ENCODE data around the gene TSPAN5. TPM values are rescaled to one million over a fixed set of nuclear protein-coding genes. Genes with fewer than 3 reads are reported as not detected.

Gene TSPAN5
- total RNA-seq, 2 donors from 2014 or later = 7.4 to 11.8 TPM

GRCh38 chr4:98662055-98662453 lies 3.6 kb upstream of the TSPAN5 start:
- Mint-ChIP-seq H3K4me3 (no peak overlapping the region), H3K36me3 (ENCODE audit: low read depth) (no peaks in the 10 kb centered on the region), H3K27ac (no peak overlapping the region), H3K27me3 (ENCODE audit: insufficient read depth) (peaks cover 32% of the 10 kb centered on the region), H3K9me3 (peaks cover 25% of the 10 kb centered on the region), H3K4me1 (peaks cover 45% of the 10 kb centered on the region)
- Histone ChIP-seq H3K4me3 (ENCODE audit: low read length) (no peak overlapping the region), H3K9ac (ENCODE audit: extremely low read depth, low read length, poor library complexity, severe bottlenecking) (no peak overlapping the region), H3K4me1 (ENCODE audit: control insufficient read depth, insufficient read depth, low read length) (peaks cover 8% of the 10 kb centered on the region), H3K27ac (ENCODE audit: low read depth, low read length) (no peak overlapping the region), H3K36me3 (ENCODE audit: control insufficient read depth, insufficient read depth, low read length) (no peaks in the 10 kb centered on the region), H3K9me3 (ENCODE audit: control insufficient read depth, low read length) (peaks cover 25% of the 10 kb centered on the region), H3K27me3 (ENCODE audit: control insufficient read depth, insufficient read depth, low read length, poor library complexity, severe bottlenecking) (peaks cover 21% of the 10 kb centered on the region)
- TF ChIP-seq CTCF (conservative IDR thresholded peaks at IDR 0.05) = no peak
- no peak for DNase-seq
- 85 to 89% methylated on average over 2 to 4 of the region's 4 CpGs for WGBS, 2 experiments (ENCODE audit: insufficient coverage in 1 of 2, insufficient read length in 1 of 2)

GRCh38 chr4:98661371-98662054 lies 3.1 kb upstream of the TSPAN5 start:
- H3K4me1 Mint-ChIP-seq = peaks cover 50% of the 10 kb centered on the region
- peaks cover 25% of the 10 kb centered on the region for H3K9me3 ChIP-seq (ENCODE audit: control insufficient read depth, low read length)

GRCh38 chr4:98659741-98660462 lies 1.5 kb upstream of the TSPAN5 start:
- Mint-ChIP-seq H3K4me1 (peaks cover 56% of the 10 kb centered on the region), H3K27ac (no peak overlapping the region), H3K36me3 (ENCODE audit: low read depth) (no peaks in the 10 kb centered on the region), H3K9me3 (peaks cover 10% of the 10 kb centered on the region), H3K27me3 (ENCODE audit: insufficient read depth) (peaks cover 51% of the 10 kb centered on the region), H3K4me3 (peak overlapping the region; percentile 70)
- peak overlapping the region; percentile 84 for H3K4me3 ChIP-seq (ENCODE audit: low read length)
- H3K27ac ChIP-seq (ENCODE audit: low read depth, low read length) = no peak overlapping the region
- 82 to 84% methylated on average over 5 to 7 of the region's 7 CpGs for WGBS, 2 experiments (ENCODE audit: insufficient coverage in 1 of 2, insufficient read length in 1 of 2)
- no peak for DNase-seq
- H3K4me1 ChIP-seq (ENCODE audit: control insufficient read depth, insufficient read depth, low read length) = peaks cover 8% of the 10 kb centered on the region
- H3K36me3 ChIP-seq (ENCODE audit: control insufficient read depth, insufficient read depth, low read length) = no peaks in the 10 kb centered on the region
- no peak overlapping the region for H3K9ac ChIP-seq (ENCODE audit: extremely low read depth, low read length, poor library complexity, severe bottlenecking)
- TF ChIP-seq CTCF (conservative IDR thresholded peaks at IDR 0.05) = no peak
- H3K27me3 ChIP-seq (ENCODE audit: control insufficient read depth, insufficient read depth, low read length, poor library complexity, severe bottlenecking) = peaks cover 42% of the 10 kb centered on the region
- peaks cover 14% of the 10 kb centered on the region for H3K9me3 ChIP-seq (ENCODE audit: control insufficient read depth, low read length)

More at GRCh38 chr4:98661371-98662054, 3.1 kb upstream of the TSPAN5 start:
- Histone ChIP-seq H3K4me3 (ENCODE audit: low read length) (no peak overlapping the region), H3K36me3 (ENCODE audit: control insufficient read depth, insufficient read depth, low read length) (no peaks in the 10 kb centered on the region), H3K4me1 (ENCODE audit: control insufficient read depth, insufficient read depth, low read length) (peaks cover 8% of the 10 kb centered on the region), H3K27ac (ENCODE audit: low read depth, low read length) (no peak overlapping the region), H3K27me3 (ENCODE audit: control insufficient read depth, insufficient read depth, low read length, poor library complexity, severe bottlenecking) (peaks cover 26% of the 10 kb centered on the region), H3K9ac (ENCODE audit: extremely low read depth, low read length, poor library complexity, severe bottlenecking) (no peak overlapping the region)
- Mint-ChIP-seq H3K36me3 (ENCODE audit: low read depth) (no peaks in the 10 kb centered on the region), H3K27ac (no peak overlapping the region), H3K9me3 (peaks cover 25% of the 10 kb centered on the region), H3K27me3 (ENCODE audit: insufficient read depth) (peaks cover 35% of the 10 kb centered on the region), H3K4me3 (no peak overlapping the region)
- DNase-seq = peak; percentile 73
- 11 to 16% methylated on average over 3 of the region's 3 CpGs for WGBS, 2 experiments (ENCODE audit: insufficient coverage in 1 of 2, insufficient read length in 1 of 2)
- no peak for TF ChIP-seq CTCF (conservative IDR thresholded peaks at IDR 0.05)

Data from endodermal cell (in vitro differentiated cells).